B cell (primary cell): Measurements from ENCODE around the gene RALY. TPM values are rescaled to one million over a fixed set of nuclear protein-coding genes. Genes with fewer than 3 reads are reported as not detected.

Experiments used
- ATAC-seq: fragments of 200-7000 bp; cut with Tn5 transposase; one replicate; pipeline ENCODE4 v1.10.0; 2021; ENCODE audit warnings: low read depth, mild to moderate bottlenecking, moderate number of reproducible peaks, moderate library complexity
- CTCF ChIA-PET: fragments of 350-600 bp; sonication (Branson Sonifier 250); formaldehyde crosslinking; loops from one replicate; lab custom pipeline; 2021; ENCODE audit warnings: antibody characterized with exemption, inconsistent platforms; lab: Charles Lee
- POLR2A ChIA-PET: fragments of 350-600 bp; sonication (Branson Sonifier 250); formaldehyde crosslinking; loops from one replicate; lab custom pipeline; 2021; ENCODE audit warnings: antibody characterized with exemption; lab: Charles Lee
- DNase-seq: peaks from one replicate; pipeline ENCODE4 v3.0.0; 2013
- H2AFZ ChIP-seq: 2 replicates; pipeline ENCODE4 v1.6.1; 2012; ENCODE audit warnings: mild to moderate bottlenecking, low read depth, low read length; ENCODE audit not compliant: insufficient read depth, poor library complexity, severe bottlenecking
- H3K27ac ChIP-seq, 2 donors: 1 replicate in 1 of 2; 2 replicates in 1 of 2; pipeline ENCODE4 v1.5.1; 2012 to 2013; ENCODE audit warnings: low read length in 2 of 2, mild to moderate bottlenecking in 2 of 2, moderate library complexity in 1 of 2
- H3K27me3 ChIP-seq, 4 experiments: fragments of 200-600 bp in 1 of 4; sonication (generic) in 1 of 4; replicated peaks in 1 of 4; 1 replicate in 2 of 4; 2 replicates in 2 of 4; pipeline versions ENCODE4 v1.6.1 to v1.7.0; 2013 to 2016; ENCODE audit warnings: low read length in 3 of 4, mild to moderate bottlenecking in 2 of 4, mixed read lengths in 1 of 4, moderate library complexity in 1 of 4; ENCODE audit not compliant: insufficient read depth in 4 of 4, control insufficient read depth in 3 of 4; ENCODE audit errors: control extremely low read depth in 1 of 4
- H3K36me3 ChIP-seq, 2 experiments: replicated peaks in 1 of 2; 1 replicate in 1 of 2; 2 replicates in 1 of 2; pipeline versions ENCODE4 v1.6.1 to v1.7.1; 2013; ENCODE audit warnings: low read length in 1 of 2; ENCODE audit not compliant: insufficient read depth in 2 of 2, control insufficient read depth in 1 of 2; ENCODE audit errors: control extremely low read depth in 1 of 2, extremely low read depth in 1 of 2
- H3K4me1 ChIP-seq, 2 donors: fragments of 200-600 bp in 1 of 2; sonication (generic) in 1 of 2; 1 replicate in 1 of 2; 2 replicates in 1 of 2; pipeline versions ENCODE4 v1.5.1 to v1.6.1; 2013 to 2017; ENCODE audit warnings: low read length in 2 of 2; ENCODE audit not compliant: control insufficient read depth in 2 of 2, insufficient read depth in 2 of 2
- H3K4me2 ChIP-seq: replicated peaks from 2 replicates; pipeline ENCODE3; 2012; ENCODE audit warnings: mild to moderate bottlenecking, low read depth, low read length; ENCODE audit not compliant: poor library complexity, severe bottlenecking
- H3K4me3 ChIP-seq, 5 experiments: fragments of 200-600 bp in 1 of 5; sonication (generic) in 1 of 5; 1 replicate in 3 of 5; 2 replicates in 2 of 5; pipeline versions ENCODE4 v1.5.1 to v1.7.0; 2011 to 2016; ENCODE audit warnings: low read length in 4 of 5, mild to moderate bottlenecking in 4 of 5, low read depth in 2 of 5, control low read depth in 1 of 5, moderate library complexity in 1 of 5; ENCODE audit not compliant: insufficient read depth in 1 of 5; ENCODE audit errors: control extremely low read depth in 1 of 5, extremely low read depth in 1 of 5
- H3K79me2 ChIP-seq: fragments of 200-600 bp; sonication (generic); one replicate; pipeline ENCODE4 v1.6.0; 2016; ENCODE audit warnings: low read length; ENCODE audit not compliant: control insufficient read depth, insufficient read depth
- H3K9ac ChIP-seq: fragments of 200-600 bp; sonication (generic); 2 replicates; pipeline ENCODE4 v1.6.1; 2017; ENCODE audit warnings: mild to moderate bottlenecking, low read length, moderate library complexity
- H3K9me3 ChIP-seq, 3 donors: one replicate each; pipeline versions ENCODE4 v1.6.1 to v1.7.1; 2013; ENCODE audit warnings: low read length in 2 of 3; ENCODE audit not compliant: control insufficient read depth in 2 of 3, insufficient read depth in 1 of 3; ENCODE audit errors: control extremely low read depth in 1 of 3
- H4K20me1 ChIP-seq: 2 replicates; pipeline ENCODE4 v1.6.0; 2012; ENCODE audit warnings: mild to moderate bottlenecking, low read length; ENCODE audit not compliant: insufficient read depth, control insufficient read depth, poor library complexity, severe bottlenecking
- H3K27ac Mint-ChIP-seq: one replicate; pipeline ENCODE4 v1.8.0; 2021; ENCODE audit warnings: mixed read lengths
- H3K27me3 Mint-ChIP-seq: one replicate; pipeline ENCODE4 v1.8.0; 2021; ENCODE audit warnings: mixed read lengths
- H3K4me1 Mint-ChIP-seq: one replicate; pipeline ENCODE4 v1.8.0; 2021; ENCODE audit warnings: mixed read lengths
- H3K4me3 Mint-ChIP-seq: one replicate; pipeline ENCODE4 v1.8.0; 2021; ENCODE audit warnings: mixed read lengths
- H3K9me3 Mint-ChIP-seq: one replicate; pipeline ENCODE4 v1.8.0; 2022; ENCODE audit warnings: mixed read lengths; ENCODE audit not compliant: insufficient read depth
- EZH2 ChIP-seq: IDR thresholded peaks from 2 replicates; pipeline ENCODE4 v1.6.1; 2012; ENCODE audit warnings: borderline replicate concordance, low read depth, mild to moderate bottlenecking, moderate library complexity, low read length; ENCODE audit not compliant: insufficient read depth, poor library complexity, severe bottlenecking
- WGBS: methylation state at CpG from one replicate; pipeline ENCODE4 v1.1.5; 2013; ENCODE audit warnings: missing lambda C conversion rate; ENCODE audit not compliant: insufficient coverage; 5-methylcytosine and 5-hydroxymethylcytosine counted together
- intact Hi-C: fragments of 100-400 bp; cut with micrococcal nuclease; formaldehyde crosslinking; loops from one replicate; pipeline ENCODE4 v1.10.0; 2022
- polyA plus RNA-seq: library from polyadenylated mRNA; depleted of rRNA; stranded (reverse); fragments of >200 nt; gene quantifications from 2 replicates; pipeline ENCODE4 v1.2.3, GENCODE V29; 2012
- total RNA-seq, 2 donors: library from RNA; stranded (reverse); fragments of 120-200 nt in 1 of 2; gene quantifications; 1 replicate in 1 of 2; 2 replicates in 1 of 2; pipeline versions ENCODE4 v1.2.3 to v1.2.4, GENCODE V29; 2013 to 2022
- TF ChIP-seq, protein P1 (sequence below): fragments of 200-600 bp; IDR thresholded peaks from one replicate; pipeline ENCODE4 v1.8.0; 2022; ENCODE audit warnings: antibody characterized with exemption, mild to moderate bottlenecking

The RALY gene
- total and polyA plus RNA-seq, 2 donors (not counting 1 experiment from before 2014, with no cell fraction given), result 89.8 to 94.4 TPM

DNA sequence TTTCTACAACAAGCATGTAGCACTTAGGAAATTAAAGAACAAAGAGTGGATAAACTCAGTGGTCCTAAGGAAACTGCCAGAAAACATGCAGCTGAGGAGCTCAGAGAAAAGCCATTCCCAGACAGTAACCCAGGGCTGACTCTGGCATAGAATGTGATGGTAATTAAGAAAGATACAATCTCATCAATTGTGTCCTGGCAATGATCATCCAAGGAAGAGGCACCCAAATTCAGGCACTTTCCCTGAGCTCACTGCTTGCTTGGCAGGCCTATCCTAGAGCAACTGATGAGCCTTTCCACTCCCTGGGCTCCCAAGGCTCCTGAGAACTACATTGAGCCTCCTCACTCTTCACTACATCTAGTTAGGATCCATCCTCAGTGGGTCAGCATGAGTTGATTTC, 102.1 kb downstream of the RALY start:
- intact Hi-C loops, result no loop called here
- Histone ChIP-seq H3K4me2 (no peak overlapping the region), H3K36me3 (peaks cover 20 to 82% of the 10 kb centered on the region in 2 experiments), H3K4me3 (no peak overlapping the region), H3K9me3 (no peaks in the 10 kb centered on the region), H3K9ac (no peak overlapping the region), H4K20me1 (peaks cover 31% of the 10 kb centered on the region), H3K27me3 (no peaks in the 10 kb centered on the region), H3K4me1 (no peaks in the 10 kb centered on the region), H2AFZ (no peak overlapping the region), H3K79me2 (peaks cover 6% of the 10 kb centered on the region), H3K27ac (no peak overlapping the region)
- ATAC-seq (no peak), DNase-seq (no peak)
- H3K9me3 Mint-ChIP-seq, result no peaks in the 10 kb centered on the region
- CTCF ChIA-PET, result no interaction called here
- TF ChIP-seq, protein P1, sequence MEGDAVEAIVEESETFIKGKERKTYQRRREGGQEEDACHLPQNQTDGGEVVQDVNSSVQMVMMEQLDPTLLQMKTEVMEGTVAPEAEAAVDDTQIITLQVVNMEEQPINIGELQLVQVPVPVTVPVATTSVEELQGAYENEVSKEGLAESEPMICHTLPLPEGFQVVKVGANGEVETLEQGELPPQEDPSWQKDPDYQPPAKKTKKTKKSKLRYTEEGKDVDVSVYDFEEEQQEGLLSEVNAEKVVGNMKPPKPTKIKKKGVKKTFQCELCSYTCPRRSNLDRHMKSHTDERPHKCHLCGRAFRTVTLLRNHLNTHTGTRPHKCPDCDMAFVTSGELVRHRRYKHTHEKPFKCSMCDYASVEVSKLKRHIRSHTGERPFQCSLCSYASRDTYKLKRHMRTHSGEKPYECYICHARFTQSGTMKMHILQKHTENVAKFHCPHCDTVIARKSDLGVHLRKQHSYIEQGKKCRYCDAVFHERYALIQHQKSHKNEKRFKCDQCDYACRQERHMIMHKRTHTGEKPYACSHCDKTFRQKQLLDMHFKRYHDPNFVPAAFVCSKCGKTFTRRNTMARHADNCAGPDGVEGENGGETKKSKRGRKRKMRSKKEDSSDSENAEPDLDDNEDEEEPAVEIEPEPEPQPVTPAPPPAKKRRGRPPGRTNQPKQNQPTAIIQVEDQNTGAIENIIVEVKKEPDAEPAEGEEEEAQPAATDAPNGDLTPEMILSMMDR, result no peak
- no peak for TF ChIP-seq EZH2
- H3K4me3 Mint-ChIP-seq, result no peak overlapping the region
- H3K4me1 Mint-ChIP-seq, result no peaks in the 10 kb centered on the region
- H3K27me3 Mint-ChIP-seq, result no peaks in the 10 kb centered on the region
- H3K27ac Mint-ChIP-seq, result no peak overlapping the region
- POLR2A ChIA-PET, result no interaction called here

- Mint-ChIP-seq H3K4me3 (no peak overlapping the region), H3K27me3 (no peaks in the 10 kb centered on the region), H3K27ac (peak overlapping the region; percentile 20), H3K9me3 (no peaks in the 10 kb centered on the region), H3K4me1 (no peaks in the 10 kb centered on the region)
- CTCF ChIA-PET, result no interaction called here
- Histone ChIP-seq H3K79me2 (peaks cover 8% of the 10 kb centered on the region), H3K4me2 (no peak overlapping the region), H3K9ac (no peak overlapping the region), H3K4me3 (no peak overlapping the region), H2AFZ (no peak overlapping the region), H3K4me1 (no peaks in the 10 kb centered on the region), H3K9me3 (no peaks in the 10 kb centered on the region), H3K36me3 (peaks cover 18 to 83% of the 10 kb centered on the region in 2 experiments), H4K20me1 (peaks cover 32% of the 10 kb centered on the region), H3K27me3 (no peaks in the 10 kb centered on the region), H3K27ac (no peak overlapping the region)
- DNase-seq (no peak), ATAC-seq (no peak)
- POLR2A ChIA-PET, result no interaction called here
- 90% methylated on average over 5 of the region's 9 CpGs for WGBS
- TF ChIP-seq, protein P1, result no peak
- intact Hi-C loops, result no loop called here
Observed at GRCh38 chr20:34096699-34097444, 103.2 kb downstream of the RALY start.
